K562 (cell line): ENCODE measurements around the gene RNU1-2. TPM values are rescaled to one million over a fixed set of nuclear protein-coding genes. Genes with fewer than 3 reads are reported as not detected.

Source experiments
- NR2C2 ChIP-seq, 2 experiments: fragments of 200-800 bp in 1 of 2; sonication (Bioruptor generic) in 1 of 2; sonication (generic) in 1 of 2; formaldehyde crosslinking in 1 of 2; IDR thresholded peaks; 2 replicates each; pipeline versions ENCODE4 v1.6.1 to v1.8.0; 2016 to 2022; ENCODE audit warnings: mild to moderate bottlenecking in 1 of 2, missing compliant biosample characterization in 1 of 2, missing genetic modification characterization in 1 of 2, missing genetic modification reagents in 1 of 2
- PHF20 ChIP-seq: fragments of 450-650 bp; IDR thresholded peaks from 2 replicates; pipeline ENCODE4 v1.6.1; 2018; ENCODE audit not compliant: partially characterized antibody
- ZBTB7A ChIP-seq: IDR thresholded peaks from 2 replicates; pipeline ENCODE4 v1.6.1; 2011; ENCODE audit warnings: low read depth, mild to moderate bottlenecking, low read length, moderate library complexity, borderline replicate concordance; ENCODE audit not compliant: control insufficient read depth
- ZNF75A ChIP-seq: fragments of 450-650 bp; formaldehyde crosslinking; IDR thresholded peaks from 2 replicates; pipeline ENCODE4 v1.4.0; 2020; ENCODE audit warnings: mild to moderate bottlenecking
- polyA plus RNA-seq, 8 experiments: library from polyadenylated mRNA; depleted of rRNA in 4 of 8; stranded (reverse) in 5 of 8; unstranded in 3 of 8; fragments of >200 nt; fragmentation: Nextera tagmentation in 2 of 8; fragmentation: Illumina TruSeq in 1 of 8; extraction: Ambion mirVana in 2 of 8; extraction: Trizol in 1 of 8; gene quantifications; 2 replicates each; pipeline versions ENCODE4 v1.2.1 to v1.2.3, GENCODE V29; 2011 to 2014; ENCODE audit warnings: inconsistent platforms in 1 of 8, missing spikeins in 1 of 8
- total RNA-seq, 7 experiments: library from RNA; depleted of rRNA in 6 of 7; stranded (reverse); fragments of >200 nt in 6 of 7; fragmentation: Illumina TruSeq in 2 of 7; extraction: Trizol in 2 of 7; gene quantifications; 2 replicates each; pipeline versions ENCODE4 v1.2.1 to v1.2.3, GENCODE V29; 2011 to 2021; ENCODE audit warnings: low replicate concordance in 1 of 7
- TF ChIP-seq, protein P1 (sequence below): fragments of 450-650 bp; IDR thresholded peaks from 2 replicates; pipeline ENCODE4 v1.6.1; 2014; ENCODE audit warnings: low read depth, mild to moderate bottlenecking, moderate library complexity, borderline replicate concordance
- TF ChIP-seq, protein P2 (sequence below): sonication (generic); formaldehyde crosslinking; IDR thresholded peaks from 2 replicates; pipeline ENCODE4 v1.8.0; 2022; ENCODE audit warnings: mild to moderate bottlenecking, missing genetic modification reagents
- TF ChIP-seq, protein P3 (sequence below): sonication (generic); formaldehyde crosslinking; IDR thresholded peaks from 2 replicates; pipeline ENCODE4 v1.8.0; 2022; ENCODE audit warnings: missing genetic modification reagents, mild to moderate bottlenecking, borderline replicate concordance
- TF ChIP-seq, protein P4 (sequence below), 2 experiments: fragments of 450-650 bp; formaldehyde crosslinking in 1 of 2; IDR thresholded peaks; 2 replicates each; pipeline versions ENCODE4 v1.4.0 to v1.6.1; 2014 to 2020; ENCODE audit warnings: mild to moderate bottlenecking in 2 of 2, borderline replicate concordance in 1 of 2, low read depth in 1 of 2

RNU1-2 gene
- total and polyA plus RNA-seq, 9 of the 15 experiments (the other 6 are each of a cell fraction or from before 2014, with no cell fraction given): under 0.01 to 32,823 (median 2,538) TPM; not detected in 4

- TF ChIP-seq NR2C2 (CRISPR knock-in tag; IDR thresholded peaks at IDR 0.05): no peak
- TF ChIP-seq NR2C2 (tag; IDR thresholded peaks at IDR 0.05): 0 out of 2 replicates have a peak, but pooled peaks have one; percentile 29
- TF ChIP-seq, protein P1, sequence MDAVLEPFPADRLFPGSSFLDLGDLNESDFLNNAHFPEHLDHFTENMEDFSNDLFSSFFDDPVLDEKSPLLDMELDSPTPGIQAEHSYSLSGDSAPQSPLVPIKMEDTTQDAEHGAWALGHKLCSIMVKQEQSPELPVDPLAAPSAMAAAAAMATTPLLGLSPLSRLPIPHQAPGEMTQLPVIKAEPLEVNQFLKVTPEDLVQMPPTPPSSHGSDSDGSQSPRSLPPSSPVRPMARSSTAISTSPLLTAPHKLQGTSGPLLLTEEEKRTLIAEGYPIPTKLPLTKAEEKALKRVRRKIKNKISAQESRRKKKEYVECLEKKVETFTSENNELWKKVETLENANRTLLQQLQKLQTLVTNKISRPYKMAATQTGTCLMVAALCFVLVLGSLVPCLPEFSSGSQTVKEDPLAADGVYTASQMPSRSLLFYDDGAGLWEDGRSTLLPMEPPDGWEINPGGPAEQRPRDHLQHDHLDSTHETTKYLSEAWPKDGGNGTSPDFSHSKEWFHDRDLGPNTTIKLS: peak; percentile 64; the same call in 1 of the 2 replicates
- peak; percentile 19 for TF ChIP-seq PHF20
- TF ChIP-seq, protein P2, sequence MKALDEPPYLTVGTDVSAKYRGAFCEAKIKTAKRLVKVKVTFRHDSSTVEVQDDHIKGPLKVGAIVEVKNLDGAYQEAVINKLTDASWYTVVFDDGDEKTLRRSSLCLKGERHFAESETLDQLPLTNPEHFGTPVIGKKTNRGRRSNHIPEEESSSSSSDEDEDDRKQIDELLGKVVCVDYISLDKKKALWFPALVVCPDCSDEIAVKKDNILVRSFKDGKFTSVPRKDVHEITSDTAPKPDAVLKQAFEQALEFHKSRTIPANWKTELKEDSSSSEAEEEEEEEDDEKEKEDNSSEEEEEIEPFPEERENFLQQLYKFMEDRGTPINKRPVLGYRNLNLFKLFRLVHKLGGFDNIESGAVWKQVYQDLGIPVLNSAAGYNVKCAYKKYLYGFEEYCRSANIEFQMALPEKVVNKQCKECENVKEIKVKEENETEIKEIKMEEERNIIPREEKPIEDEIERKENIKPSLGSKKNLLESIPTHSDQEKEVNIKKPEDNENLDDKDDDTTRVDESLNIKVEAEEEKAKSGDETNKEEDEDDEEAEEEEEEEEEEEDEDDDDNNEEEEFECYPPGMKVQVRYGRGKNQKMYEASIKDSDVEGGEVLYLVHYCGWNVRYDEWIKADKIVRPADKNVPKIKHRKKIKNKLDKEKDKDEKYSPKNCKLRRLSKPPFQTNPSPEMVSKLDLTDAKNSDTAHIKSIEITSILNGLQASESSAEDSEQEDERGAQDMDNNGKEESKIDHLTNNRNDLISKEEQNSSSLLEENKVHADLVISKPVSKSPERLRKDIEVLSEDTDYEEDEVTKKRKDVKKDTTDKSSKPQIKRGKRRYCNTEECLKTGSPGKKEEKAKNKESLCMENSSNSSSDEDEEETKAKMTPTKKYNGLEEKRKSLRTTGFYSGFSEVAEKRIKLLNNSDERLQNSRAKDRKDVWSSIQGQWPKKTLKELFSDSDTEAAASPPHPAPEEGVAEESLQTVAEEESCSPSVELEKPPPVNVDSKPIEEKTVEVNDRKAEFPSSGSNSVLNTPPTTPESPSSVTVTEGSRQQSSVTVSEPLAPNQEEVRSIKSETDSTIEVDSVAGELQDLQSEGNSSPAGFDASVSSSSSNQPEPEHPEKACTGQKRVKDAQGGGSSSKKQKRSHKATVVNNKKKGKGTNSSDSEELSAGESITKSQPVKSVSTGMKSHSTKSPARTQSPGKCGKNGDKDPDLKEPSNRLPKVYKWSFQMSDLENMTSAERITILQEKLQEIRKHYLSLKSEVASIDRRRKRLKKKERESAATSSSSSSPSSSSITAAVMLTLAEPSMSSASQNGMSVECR (CRISPR knock-in tag): peak; percentile 39; the same call in 1 of the 2 replicates
- TF ChIP-seq, protein P3, sequence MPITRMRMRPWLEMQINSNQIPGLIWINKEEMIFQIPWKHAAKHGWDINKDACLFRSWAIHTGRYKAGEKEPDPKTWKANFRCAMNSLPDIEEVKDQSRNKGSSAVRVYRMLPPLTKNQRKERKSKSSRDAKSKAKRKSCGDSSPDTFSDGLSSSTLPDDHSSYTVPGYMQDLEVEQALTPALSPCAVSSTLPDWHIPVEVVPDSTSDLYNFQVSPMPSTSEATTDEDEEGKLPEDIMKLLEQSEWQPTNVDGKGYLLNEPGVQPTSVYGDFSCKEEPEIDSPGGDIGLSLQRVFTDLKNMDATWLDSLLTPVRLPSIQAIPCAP: no peak
- TF ChIP-seq, protein P4, sequence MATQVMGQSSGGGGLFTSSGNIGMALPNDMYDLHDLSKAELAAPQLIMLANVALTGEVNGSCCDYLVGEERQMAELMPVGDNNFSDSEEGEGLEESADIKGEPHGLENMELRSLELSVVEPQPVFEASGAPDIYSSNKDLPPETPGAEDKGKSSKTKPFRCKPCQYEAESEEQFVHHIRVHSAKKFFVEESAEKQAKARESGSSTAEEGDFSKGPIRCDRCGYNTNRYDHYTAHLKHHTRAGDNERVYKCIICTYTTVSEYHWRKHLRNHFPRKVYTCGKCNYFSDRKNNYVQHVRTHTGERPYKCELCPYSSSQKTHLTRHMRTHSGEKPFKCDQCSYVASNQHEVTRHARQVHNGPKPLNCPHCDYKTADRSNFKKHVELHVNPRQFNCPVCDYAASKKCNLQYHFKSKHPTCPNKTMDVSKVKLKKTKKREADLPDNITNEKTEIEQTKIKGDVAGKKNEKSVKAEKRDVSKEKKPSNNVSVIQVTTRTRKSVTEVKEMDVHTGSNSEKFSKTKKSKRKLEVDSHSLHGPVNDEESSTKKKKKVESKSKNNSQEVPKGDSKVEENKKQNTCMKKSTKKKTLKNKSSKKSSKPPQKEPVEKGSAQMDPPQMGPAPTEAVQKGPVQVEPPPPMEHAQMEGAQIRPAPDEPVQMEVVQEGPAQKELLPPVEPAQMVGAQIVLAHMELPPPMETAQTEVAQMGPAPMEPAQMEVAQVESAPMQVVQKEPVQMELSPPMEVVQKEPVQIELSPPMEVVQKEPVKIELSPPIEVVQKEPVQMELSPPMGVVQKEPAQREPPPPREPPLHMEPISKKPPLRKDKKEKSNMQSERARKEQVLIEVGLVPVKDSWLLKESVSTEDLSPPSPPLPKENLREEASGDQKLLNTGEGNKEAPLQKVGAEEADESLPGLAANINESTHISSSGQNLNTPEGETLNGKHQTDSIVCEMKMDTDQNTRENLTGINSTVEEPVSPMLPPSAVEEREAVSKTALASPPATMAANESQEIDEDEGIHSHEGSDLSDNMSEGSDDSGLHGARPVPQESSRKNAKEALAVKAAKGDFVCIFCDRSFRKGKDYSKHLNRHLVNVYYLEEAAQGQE (IDR thresholded peaks at IDR 0.05; ENCODE audit: borderline replicate concordance): 0 out of 2 replicates have a peak, but pooled peaks have one; percentile 17
- TF ChIP-seq, protein P4 (CRISPR knock-in tag; IDR thresholded peaks at IDR 0.05; ENCODE audit: low read depth): 0 out of 2 replicates have a peak, but pooled peaks have one; percentile 17
- TF ChIP-seq ZNF75A: no peak
- TF ChIP-seq ZBTB7A: peak; percentile 75; the same call in 1 of the 2 replicates
Observed at GRCh38 chr1:16913833-16914662, 18.3 kb downstream of the RNU1-2 start (continued).
